ENCODE data around the gene B3GLCT.
"Not testable (repeated sequence)": the region's sequence is repeated elsewhere in the genome, so short reads cannot be mapped to it uniquely, and the experiment has no call there.

B3GLCT gene

GRCh38 chr13:31184981-31185645, 14.7 kb upstream of the B3GLCT start:
- DNase-seq = no peak

GRCh38 chr13:31191748-31192147, 8.0 kb upstream of the B3GLCT start:
- DNase-seq = no peak

DNA sequence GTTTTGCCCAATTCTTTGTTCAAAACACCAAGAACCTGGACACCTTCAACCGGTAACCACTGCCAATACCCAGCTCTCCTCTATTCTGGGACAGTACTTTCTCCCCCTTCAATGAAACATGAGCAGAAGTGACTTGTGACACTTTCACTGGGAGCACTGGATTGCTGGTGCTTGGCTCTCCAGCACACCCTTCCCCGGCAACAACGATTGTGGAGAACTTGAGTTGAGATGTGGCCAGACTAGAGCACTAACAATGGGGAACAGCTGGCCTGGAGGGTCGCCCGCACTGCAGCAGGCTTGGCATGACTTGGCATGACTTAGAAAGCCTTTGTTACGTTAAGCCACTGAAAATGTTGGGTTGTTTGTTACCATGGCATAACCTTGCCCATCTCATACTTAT, 7.5 kb upstream of the B3GLCT start:
- no peak for DNase-seq

- DNase-seq = no peak
These were observed 4.2 kb upstream of the B3GLCT start for GRCh38 chr13:31195616-31196015.

GRCh38 chr13:31196992-31197391, 2.8 kb upstream of the B3GLCT start:
- no peak for DNase-seq

DNA sequence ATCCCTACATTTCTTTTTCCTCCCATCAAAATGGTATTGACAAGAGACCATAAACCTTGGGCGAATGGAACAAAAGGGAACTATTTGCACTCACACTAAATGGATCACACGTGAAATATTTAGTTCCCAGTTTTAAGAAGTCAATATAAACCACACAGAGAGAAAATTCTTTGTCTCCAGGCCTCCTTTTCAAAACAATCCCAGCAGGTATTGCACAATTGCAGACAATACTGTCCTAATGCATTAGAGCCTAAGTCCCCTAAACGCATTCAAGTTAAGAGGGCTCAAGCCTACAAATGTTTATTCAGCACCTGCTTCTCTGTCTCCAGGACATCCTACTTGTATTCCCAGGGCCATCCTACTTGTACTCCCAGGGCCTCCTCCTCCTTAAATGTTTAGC, 1.3 kb upstream of the B3GLCT start:
- DNase-seq = no peak

DNA sequence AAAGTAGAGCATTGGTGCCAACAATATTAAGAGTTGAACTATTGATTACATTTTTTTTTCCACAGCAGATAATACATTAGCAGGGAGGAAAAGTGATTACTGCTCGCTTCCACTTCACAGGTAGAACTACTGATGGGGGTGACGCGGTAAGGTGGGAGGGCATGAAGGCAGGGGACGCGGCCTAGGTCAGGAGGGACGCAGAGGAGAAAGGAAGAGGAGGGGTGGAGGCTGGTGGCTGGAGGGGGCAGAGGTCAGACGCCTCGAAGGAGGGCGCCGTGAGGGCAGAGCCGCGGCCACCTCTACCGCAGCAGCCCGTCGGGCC, 287 bp upstream of the B3GLCT start:
- DNase-seq = no peak

GRCh38 chr13:31200637-31200971, 829 bp downstream of the B3GLCT start:
- peak; percentile 39 to 74 for DNase-seq

- DNase-seq = peak in 1 of 2 experiments; percentile 43
These were observed 1.7 kb downstream of the B3GLCT start for GRCh38 chr13:31201341-31202031.

GRCh38 chr13:31204592-31204991, 4.8 kb downstream of the B3GLCT start:
- DNase-seq = no peak

DNA sequence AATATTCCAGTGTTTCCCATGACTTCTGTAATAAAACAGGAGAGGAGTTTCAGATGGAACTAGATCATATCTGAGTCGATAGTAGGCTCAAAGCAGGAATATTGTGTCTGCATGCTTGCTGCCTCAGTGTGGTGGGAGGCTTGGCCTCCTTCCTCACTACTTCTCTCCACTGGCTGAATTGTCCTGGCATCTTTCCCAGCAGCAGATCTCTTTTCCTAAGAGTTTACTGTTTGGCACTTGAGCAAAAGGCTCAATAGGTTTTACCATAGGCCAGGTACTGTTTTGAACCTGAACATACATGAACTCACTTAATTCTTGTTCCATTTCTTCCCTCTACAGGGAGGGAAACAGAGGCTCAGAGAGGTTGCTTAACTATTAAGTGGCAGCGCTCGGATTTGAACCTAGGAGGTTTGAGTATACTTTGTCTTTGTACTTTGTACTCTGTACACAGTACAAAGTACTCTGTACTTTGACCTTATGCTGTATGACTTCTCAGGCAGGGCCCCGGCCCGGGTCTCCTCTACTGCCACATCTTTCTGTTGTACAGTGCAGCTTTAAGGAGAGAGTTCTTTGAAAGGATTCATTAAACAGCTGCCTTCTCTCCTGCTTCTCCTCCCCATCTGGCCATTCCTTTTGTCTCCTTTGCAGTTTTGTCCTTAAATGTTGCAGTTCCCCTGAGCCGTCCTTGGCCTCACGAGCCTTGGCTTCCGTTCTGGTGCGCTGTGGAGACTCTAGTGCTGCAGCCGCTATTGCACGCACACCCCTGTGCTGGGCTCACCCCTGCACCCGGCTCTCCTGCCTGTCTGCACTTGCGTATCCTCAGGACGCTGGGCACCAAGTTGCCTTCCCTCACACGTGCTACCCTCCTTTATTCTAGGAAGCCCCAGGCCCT, 8.1 kb downstream of the B3GLCT start:
- DNase-seq = peak; percentile 85 to 89

GRCh38 chr13:31208559-31209122, 8.9 kb downstream of the B3GLCT start:
- DNase-seq = peak; percentile 74 to 76

GRCh38 chr13:31209172-31209840, 9.5 kb downstream of the B3GLCT start:
- DNase-seq = peak; percentile 100

GRCh38 chr13:31209841-31210210, 10.1 kb downstream of the B3GLCT start:
- DNase-seq = peak in 1 of 2 experiments; percentile 47

DNA sequence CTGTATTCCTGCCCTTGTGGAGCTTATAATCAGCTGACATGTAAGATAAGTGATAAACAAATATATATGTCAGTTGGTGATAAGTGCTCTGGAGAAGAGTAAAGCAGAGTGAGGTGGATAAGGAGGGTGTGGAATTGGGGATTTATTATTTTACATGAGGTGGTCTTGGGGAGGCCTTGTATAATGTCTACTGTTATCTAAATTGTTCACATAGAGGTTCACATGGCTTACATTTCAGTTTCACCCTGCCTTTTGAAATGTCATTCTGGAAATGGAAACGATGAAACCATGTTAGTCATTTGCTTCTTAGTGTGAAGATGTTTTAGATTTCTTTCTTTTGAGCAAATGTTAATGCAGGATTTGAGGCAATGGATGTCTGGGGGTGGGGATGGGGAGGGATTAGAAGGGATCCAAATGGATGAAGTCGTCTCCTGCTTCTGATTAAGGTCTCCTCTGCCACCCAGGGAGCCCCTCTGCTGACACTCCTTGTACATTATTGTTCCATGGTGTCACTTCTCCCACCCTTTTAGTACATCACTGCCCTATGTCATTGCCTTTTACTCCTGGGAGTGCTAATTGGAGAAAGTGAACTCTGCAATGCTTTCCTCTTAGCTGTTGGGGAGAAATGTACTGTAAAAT, 14.0 kb downstream of the B3GLCT start:
- DNase-seq = no peak

GRCh38 chr13:31214435-31214834, 14.7 kb downstream of the B3GLCT start:
- no peak for DNase-seq

- not testable (repeated sequence) for DNase-seq
These were observed 17.1 kb downstream of the B3GLCT start for GRCh38 chr13:31216916-31217315.

DNA sequence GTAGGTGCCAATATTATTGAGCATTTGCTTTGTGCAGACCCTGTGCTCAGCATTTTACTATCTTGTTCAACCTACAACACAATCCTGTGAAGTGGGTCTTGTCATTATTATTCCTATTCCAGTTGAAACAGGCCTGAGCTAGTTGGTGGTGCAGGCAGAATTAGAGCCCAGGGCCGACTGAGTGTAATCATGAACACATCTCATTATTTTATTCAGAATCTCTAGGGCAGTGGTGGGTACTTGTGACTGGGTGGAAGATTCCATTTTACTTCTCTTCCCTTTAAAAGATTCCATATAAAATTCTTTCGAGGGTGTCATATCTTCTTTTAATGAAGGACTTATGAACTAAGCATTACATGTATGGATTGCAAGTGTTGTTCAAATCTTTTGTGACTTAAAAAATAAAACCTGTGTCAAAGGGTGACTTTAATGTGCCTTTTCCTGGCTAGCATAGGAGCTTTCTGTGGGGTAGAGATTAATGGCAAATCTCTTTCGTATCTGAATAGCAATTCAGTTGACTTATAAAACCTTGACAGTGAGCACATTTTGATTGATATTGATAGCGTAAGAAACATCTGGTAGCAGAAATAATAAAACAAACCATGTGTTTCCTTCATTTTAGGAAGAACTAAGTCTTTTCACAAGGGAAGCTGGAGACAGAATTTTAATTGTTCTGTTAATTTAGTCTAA, 20.3 kb downstream of the B3GLCT start:
- no peak for DNase-seq

- DNase-seq = no peak
These were observed 21.3 kb downstream of the B3GLCT start for GRCh38 chr13:31221057-31221456.

DNA sequence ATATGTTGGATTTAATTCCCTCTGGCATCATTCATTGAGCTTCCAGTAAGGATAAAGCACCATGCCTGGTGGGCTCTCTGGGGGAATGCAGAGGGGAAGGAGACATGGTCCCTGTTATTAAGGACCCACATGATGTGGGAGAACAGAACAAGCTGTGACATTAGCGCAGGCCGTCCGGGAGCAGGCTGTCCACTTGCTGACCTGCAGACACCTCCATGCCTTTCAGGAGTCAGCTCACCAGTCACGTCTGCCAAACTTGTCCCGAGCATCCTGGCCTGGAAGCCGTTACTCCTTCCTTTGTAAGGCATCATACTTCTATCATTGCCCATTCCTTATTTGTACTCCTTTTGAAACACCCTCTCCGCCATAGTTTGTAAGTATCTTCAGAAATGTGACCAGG, 23.4 kb downstream of the B3GLCT start:
- DNase-seq = no peak

DNA sequence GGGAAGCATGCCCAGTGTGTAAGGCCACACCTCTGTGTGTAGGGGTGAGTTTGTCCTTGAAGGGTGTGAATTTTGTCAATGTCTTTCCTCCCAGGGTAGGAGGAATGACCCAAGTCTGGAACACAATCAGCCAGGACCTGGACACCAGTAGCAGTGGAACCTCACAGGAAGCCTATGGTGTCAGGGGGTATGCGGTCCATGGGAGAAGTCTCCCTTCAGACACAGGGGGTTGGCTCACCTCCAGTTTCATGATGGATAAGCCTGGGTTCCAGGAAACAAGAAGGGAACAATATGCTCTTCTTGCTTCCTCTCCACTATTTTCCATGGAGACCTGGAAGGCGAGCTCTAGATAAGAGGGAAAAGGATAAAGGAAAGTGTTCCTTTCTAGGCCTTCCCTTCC, 23.9 kb downstream of the B3GLCT start:
- DNase-seq = no peak

DNA sequence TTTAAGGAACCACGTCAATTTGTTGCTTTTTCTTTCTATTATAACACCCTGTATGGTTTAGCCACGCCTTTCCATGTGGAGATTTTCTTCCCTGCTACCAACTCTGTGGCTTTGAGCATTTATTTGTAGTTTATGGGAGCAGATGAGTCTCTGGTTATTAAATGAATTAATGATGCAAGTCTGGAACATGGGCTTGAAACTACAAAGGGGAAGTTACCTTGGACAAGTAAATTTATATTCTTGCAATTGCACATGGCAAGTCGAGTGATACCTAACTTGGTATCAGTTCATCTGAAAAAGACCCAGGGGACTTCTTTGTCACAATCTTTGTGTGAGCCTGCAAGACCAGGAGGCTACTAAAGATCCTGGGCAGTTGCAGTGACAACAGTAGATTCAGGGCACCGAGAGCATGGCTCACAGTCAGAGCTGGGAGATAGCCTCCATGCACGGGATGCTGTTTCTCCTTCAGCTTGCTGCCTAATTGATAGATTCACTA, 24.4 kb downstream of the B3GLCT start:
- no peak for DNase-seq
